ENCODE results near the gene JAM3. TPM values are rescaled to one million over a fixed set of nuclear protein-coding genes. Genes with fewer than 3 reads are reported as not detected.

JAM3 gene
- total and polyA plus RNA-seq, 2 of the 8 experiments (the other 6 are each of a cell fraction or from before 2014, with no cell fraction given) = 19.6 to 42.8 TPM

- no peak for TF ChIP-seq CBX5 (IDR thresholded peaks at IDR 0.05; ENCODE audit: low read depth, low read length)
- TF ChIP-seq, protein P1, sequence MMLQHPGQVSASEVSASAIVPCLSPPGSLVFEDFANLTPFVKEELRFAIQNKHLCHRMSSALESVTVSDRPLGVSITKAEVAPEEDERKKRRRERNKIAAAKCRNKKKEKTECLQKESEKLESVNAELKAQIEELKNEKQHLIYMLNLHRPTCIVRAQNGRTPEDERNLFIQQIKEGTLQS (IDR thresholded peaks at IDR 0.05; ENCODE audit: insufficient read depth, low read depth, low read length) = no peak
- TF ChIP-seq FOSL1 (IDR thresholded peaks at IDR 0.05; ENCODE audit: insufficient read depth, low read depth, low read length) = no peak
- no peak for TF ChIP-seq TEAD4 (IDR thresholded peaks at IDR 0.05; ENCODE audit: low read depth, low read length)
Measured at GRCh38 chr11:134019500-134019899, 49.4 kb upstream of the JAM3 start (continued).

Data from H1 (cell line).